Psoas muscle (tissue), 8 donors: Measurements from ENCODE around the gene EXD3. TPM values are rescaled to one million over a fixed set of nuclear protein-coding genes. Genes with fewer than 3 reads are reported as not detected.

Experiments
- ATAC-seq, 4 donors: fragments of 200-7000 bp; cut with Tn5 transposase; one replicate each; pipeline ENCODE4 v1.9.1; 2020; ENCODE audit warnings: moderate library complexity in 3 of 4, mild to moderate bottlenecking in 2 of 4
- DNase-seq, 2 donors: peaks; one replicate each; pipeline ENCODE4 v3.0.0-alpha.2; 2020
- H3K27ac ChIP-seq: fragments of 200-600 bp; one replicate; pipeline ENCODE4 v1.8.0; 2022
- H3K27me3 ChIP-seq, 3 donors: fragments of 200-600 bp in 1 of 3; one replicate each; pipeline versions ENCODE4 v1.6.1 to v1.8.0; 2013 to 2022; ENCODE audit warnings: low read length in 2 of 3, mild to moderate bottlenecking in 2 of 3, moderate library complexity in 1 of 3; ENCODE audit not compliant: insufficient read depth in 3 of 3
- H3K36me3 ChIP-seq, 2 donors: fragments of 200-600 bp in 1 of 2; one replicate each; pipeline versions ENCODE4 v1.6.1 to v1.8.0; 2013 to 2022; ENCODE audit warnings: low read depth in 1 of 2, mild to moderate bottlenecking in 1 of 2, moderate library complexity in 1 of 2; ENCODE audit not compliant: insufficient read depth in 1 of 2
- H3K4me1 ChIP-seq: fragments of 200-600 bp; one replicate; pipeline ENCODE4 v1.8.0; 2022
- H3K4me3 ChIP-seq: fragments of 200-600 bp; one replicate; pipeline ENCODE4 v1.8.0; 2022; ENCODE audit warnings: mild to moderate bottlenecking
- H3K9me3 ChIP-seq: fragments of 200-600 bp; one replicate; pipeline ENCODE4 v1.8.0; 2022
- WGBS, 3 donors: extraction: QIAGEN DNeasy Blood & Tissue Kit; methylation state at CpG; one replicate each; pipeline versions ENCODE4 v1.1.6 to v1.1.7; 2013; 5-methylcytosine and 5-hydroxymethylcytosine counted together
- intact Hi-C, 2 donors: fragments of 100-400 bp; cut with DNase I; formaldehyde crosslinking; loops; one replicate each; pipeline versions ENCODE4 v1.11.0 to v1.14.2; 2022
- polyA plus RNA-seq, 3 donors: library from polyadenylated mRNA; stranded (reverse); fragments of 200-250 nt; gene quantifications; one replicate each; pipeline ENCODE4 v1.2.3, GENCODE V29; 2013
- total RNA-seq, 4 donors: library from RNA; stranded (reverse); fragmentation: NEBNext Ultra II Directional in 2 of 4; extraction: Animal tissue kit (Norgen Biotek cat#: 25700) in 2 of 4; gene quantifications; one replicate each; pipeline versions ENCODE4 v1.2.1 to v1.2.4, GENCODE V29; 2021 to 2023
- TF ChIP-seq, protein P1 (sequence below): fragments of 200-600 bp; IDR thresholded peaks from one replicate; pipeline ENCODE4 v1.8.0; 2022; ENCODE audit warnings: antibody characterized with exemption
- donor health status: healthy with polysubstance abuse.
- donor health status: DM: no; HTN: no; CAD: no; lungs with moderate emphysema.
- donor health status: Bipolar disorder and iron deficiency.
- donor health status: healthy.
- donor health status: DM: yes; HTN: yes; CAD: no.
- donor health status: DM: no; HTN: no; CAD: no.
- donor health status: DM: no; HTN: no; CAD: no.
- donor health status: DM: yes; HTN: yes; CAD: no.

Gene EXD3
- total and polyA plus RNA-seq, 7 donors, result 5.7 to 11.2 (median 9.4) TPM

DNA sequence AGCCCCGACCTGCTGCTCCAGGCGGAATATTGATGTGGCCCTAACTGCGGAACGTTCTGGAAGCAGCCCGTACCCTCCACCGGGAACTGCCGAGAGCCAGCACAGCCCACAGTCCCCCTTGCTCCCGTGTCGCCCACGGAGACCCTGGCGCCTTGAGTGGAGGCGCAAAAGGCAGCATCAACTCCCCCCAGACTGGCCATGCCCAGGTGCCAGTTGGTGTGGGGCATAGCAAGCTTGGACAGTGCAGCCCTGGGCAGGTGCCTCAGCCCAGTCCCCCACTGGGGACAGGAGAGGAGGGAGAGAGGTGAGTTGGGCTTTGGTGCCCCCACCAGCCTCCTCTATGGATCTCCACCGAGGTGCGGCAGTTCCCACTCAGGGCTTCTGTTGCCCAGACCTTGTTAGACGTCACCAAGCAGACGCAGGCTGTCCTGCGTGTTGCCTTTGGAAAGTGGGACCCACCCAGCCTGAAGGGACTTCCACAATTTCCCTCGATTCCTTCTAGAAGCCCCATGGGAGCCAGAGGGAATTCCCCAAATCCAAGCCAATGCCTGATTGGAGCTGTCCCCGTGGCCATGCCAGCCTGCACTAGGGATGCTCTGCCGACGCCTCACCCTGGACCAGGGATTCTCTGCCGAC lies 101.1 kb downstream of the EXD3 start:
- ATAC-seq, result no peak
- WGBS, 3 donors, result 86 to 93% (median 88%) methylated on average over 21 to 22 of the region's 22 CpGs
- DNase-seq, result no peak
- Histone ChIP-seq H3K27me3 (peaks cover 0 to 12% (median 5%) of the 10 kb centered on the region in 3 donors), H3K36me3 (no peaks in the 10 kb centered on the region), H3K9me3 (no peaks in the 10 kb centered on the region), H3K27ac (no peak overlapping the region), H3K4me1 (peaks cover 9% of the 10 kb centered on the region), H3K4me3 (no peak overlapping the region)
- TF ChIP-seq, protein P1, sequence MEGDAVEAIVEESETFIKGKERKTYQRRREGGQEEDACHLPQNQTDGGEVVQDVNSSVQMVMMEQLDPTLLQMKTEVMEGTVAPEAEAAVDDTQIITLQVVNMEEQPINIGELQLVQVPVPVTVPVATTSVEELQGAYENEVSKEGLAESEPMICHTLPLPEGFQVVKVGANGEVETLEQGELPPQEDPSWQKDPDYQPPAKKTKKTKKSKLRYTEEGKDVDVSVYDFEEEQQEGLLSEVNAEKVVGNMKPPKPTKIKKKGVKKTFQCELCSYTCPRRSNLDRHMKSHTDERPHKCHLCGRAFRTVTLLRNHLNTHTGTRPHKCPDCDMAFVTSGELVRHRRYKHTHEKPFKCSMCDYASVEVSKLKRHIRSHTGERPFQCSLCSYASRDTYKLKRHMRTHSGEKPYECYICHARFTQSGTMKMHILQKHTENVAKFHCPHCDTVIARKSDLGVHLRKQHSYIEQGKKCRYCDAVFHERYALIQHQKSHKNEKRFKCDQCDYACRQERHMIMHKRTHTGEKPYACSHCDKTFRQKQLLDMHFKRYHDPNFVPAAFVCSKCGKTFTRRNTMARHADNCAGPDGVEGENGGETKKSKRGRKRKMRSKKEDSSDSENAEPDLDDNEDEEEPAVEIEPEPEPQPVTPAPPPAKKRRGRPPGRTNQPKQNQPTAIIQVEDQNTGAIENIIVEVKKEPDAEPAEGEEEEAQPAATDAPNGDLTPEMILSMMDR, result no peak
- intact Hi-C loops, result no loop called here

DNA sequence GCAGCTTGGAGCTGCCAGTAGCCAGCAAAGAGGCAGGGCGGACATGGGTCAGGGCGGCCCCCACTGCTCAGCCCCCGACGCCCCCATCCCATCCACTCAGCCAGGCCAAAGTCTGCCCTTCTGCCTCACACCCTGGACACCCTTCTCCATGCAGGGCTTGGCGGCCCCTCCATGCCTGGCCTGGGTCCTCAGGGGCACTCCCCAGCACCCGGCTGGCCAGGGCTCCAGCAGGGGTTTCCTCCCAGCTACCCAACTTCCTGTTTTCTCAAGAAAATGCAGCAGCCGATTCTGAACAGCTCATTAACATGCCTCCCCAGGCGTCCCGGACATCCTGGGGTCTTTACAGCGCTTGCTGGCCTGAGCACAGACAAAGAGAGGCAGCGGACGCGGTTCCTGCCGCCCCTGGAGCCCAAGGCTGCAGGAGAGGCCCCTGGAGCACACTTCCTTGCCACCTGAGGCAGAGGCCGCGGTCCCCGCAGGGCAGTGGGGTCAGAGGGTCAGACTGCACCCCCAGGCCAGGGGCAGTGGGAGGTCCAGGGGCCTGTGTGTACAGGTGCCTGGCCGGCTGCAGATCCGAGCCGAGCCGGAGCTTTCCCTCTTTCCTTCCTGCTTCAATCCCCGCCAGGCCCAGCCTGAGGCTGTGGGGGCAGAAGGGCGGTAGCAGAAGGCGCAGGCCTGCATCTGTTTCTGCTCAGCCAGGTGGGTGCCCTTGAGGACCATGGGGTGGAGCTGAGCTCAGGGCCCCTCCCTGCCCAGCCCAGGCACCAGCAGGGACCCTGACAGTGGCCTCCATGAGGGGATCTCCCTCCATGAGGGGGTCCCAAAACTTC lies 102.2 kb downstream of the EXD3 start:
- no peaks in the 10 kb centered on the region for H3K9me3 ChIP-seq
- WGBS, 3 donors, result 65 to 70% (median 69%) methylated on average over 23 to 24 of the region's 24 CpGs
- peak in 1 of 2 donors; percentile 57 for DNase-seq
- ATAC-seq, result peak in 1 of 4 donors; percentile 14
- no peak overlapping the region for H3K4me3 ChIP-seq
- peaks cover 9% of the 10 kb centered on the region for H3K4me1 ChIP-seq
- TF ChIP-seq, protein P1, result no peak
- H3K36me3 ChIP-seq, result no peaks in the 10 kb centered on the region
- H3K27me3 ChIP-seq, result peaks cover 0 to 22% (median 12%) of the 10 kb centered on the region in 3 donors
- intact Hi-C loops, result no loop called here
- H3K27ac ChIP-seq, result peak overlapping the region; percentile 30

DNA sequence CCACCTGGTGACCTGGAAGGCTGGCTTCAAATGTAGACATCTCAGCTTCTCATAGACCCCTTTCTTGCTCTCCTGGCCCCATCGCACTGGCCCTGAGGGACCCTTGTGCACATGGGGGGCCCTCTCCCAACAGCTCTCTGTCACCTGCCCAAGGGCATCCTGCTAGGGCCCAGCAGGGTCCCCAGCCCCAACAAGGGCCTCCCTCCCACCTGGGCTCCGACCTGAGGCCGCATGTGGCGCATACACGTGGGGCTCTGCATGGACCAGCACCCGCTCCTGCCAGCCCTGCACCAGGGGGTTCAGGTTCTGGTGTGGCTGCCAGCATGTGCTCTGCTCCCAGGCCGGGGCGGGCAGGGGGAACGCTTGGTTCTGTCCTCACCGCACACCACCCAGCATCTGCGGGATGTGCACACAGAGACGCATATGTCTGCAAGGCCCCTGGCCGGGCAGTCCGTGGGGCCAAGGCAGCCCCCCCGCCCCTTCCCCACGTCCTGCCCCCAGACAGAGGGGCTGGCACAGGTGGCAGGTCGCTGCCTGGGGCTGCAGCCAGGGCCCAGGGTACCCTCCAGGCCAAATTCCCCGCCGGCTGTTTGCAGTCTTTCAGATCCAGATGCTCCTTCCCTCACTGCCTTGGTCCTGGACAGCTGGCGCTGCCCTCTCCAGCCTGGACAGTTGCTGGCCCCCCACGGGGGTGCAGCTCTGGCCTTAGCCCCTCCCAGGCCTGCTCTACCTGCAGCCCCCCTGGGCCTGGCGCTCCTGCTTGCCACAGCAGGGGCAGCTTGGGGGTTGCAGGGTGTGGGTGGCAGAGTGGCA lies 103.0 kb downstream of the EXD3 start:
- peak overlapping the region; percentile 72 for H3K27ac ChIP-seq
- DNase-seq (peak in 1 of 2 donors; percentile 53), ATAC-seq (no peak)
- intact Hi-C loops, result no loop called here
- H3K4me1 ChIP-seq, result peaks cover 9% of the 10 kb centered on the region
- no peaks in the 10 kb centered on the region for H3K36me3 ChIP-seq
- WGBS, 3 donors, result 80 to 82% (median 81%) methylated on average over 21 to 22 of the region's 22 CpGs
- H3K4me3 ChIP-seq, result no peak overlapping the region
- peaks cover 0 to 30% (median 12%) of the 10 kb centered on the region in 3 donors for H3K27me3 ChIP-seq
- TF ChIP-seq, protein P1, result no peak
- no peaks in the 10 kb centered on the region for H3K9me3 ChIP-seq

GRCh38 chr9:137319011-137319738 lies 103.8 kb downstream of the EXD3 start:
- peaks cover 0 to 31% (median 13%) of the 10 kb centered on the region in 3 donors for H3K27me3 ChIP-seq
- DNase-seq, result peak in 1 of 2 donors; percentile 77
- H3K36me3 ChIP-seq, result no peaks in the 10 kb centered on the region
- 44 to 67% (median 47%) methylated on average over 25 to 26 of the region's 26 CpGs for WGBS, 3 donors
- H3K4me1 ChIP-seq, result peaks cover 9% of the 10 kb centered on the region
- peak; percentile 72 to 87 (median 80) for ATAC-seq
- intact Hi-C loops, result no loop called here
- no peak overlapping the region for H3K4me3 ChIP-seq
- H3K9me3 ChIP-seq, result no peaks in the 10 kb centered on the region
- peak overlapping the region; percentile 72 for H3K27ac ChIP-seq
- TF ChIP-seq, protein P1, result peak; percentile 45
